AG09319 (cell line): ENCODE measurements around the gene GLRX.
"Not testable (repeated sequence)": the region's sequence is repeated elsewhere in the genome, so short reads cannot be mapped to it uniquely, and the experiment has no call there.

Source experiments
- DNase-seq: peaks from one replicate; pipeline ENCODE4 v3.0.0-alpha.2; 2010; ENCODE audit warnings: low read depth; ENCODE audit errors: extremely low read depth
- TF ChIP-seq, protein P1 (sequence below): IDR thresholded peaks from 2 replicates; pipeline ENCODE4 v1.5.1; 2011; ENCODE audit warnings: low read depth, mild to moderate bottlenecking, inconsistent platforms, low read length, moderate library complexity

The GLRX gene, protein sequence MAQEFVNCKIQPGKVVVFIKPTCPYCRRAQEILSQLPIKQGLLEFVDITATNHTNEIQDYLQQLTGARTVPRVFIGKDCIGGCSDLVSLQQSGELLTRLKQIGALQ

GRCh38 chr5:95822542-95823181 lies at the start of gene GLRX:
Gene GLRX (minus strand): TSS chr5:95822726. CDS start chr5:95822662, 64 bp downstream.
- TF ChIP-seq, protein P1, sequence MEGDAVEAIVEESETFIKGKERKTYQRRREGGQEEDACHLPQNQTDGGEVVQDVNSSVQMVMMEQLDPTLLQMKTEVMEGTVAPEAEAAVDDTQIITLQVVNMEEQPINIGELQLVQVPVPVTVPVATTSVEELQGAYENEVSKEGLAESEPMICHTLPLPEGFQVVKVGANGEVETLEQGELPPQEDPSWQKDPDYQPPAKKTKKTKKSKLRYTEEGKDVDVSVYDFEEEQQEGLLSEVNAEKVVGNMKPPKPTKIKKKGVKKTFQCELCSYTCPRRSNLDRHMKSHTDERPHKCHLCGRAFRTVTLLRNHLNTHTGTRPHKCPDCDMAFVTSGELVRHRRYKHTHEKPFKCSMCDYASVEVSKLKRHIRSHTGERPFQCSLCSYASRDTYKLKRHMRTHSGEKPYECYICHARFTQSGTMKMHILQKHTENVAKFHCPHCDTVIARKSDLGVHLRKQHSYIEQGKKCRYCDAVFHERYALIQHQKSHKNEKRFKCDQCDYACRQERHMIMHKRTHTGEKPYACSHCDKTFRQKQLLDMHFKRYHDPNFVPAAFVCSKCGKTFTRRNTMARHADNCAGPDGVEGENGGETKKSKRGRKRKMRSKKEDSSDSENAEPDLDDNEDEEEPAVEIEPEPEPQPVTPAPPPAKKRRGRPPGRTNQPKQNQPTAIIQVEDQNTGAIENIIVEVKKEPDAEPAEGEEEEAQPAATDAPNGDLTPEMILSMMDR: no peak
- DNase-seq: peak; percentile 56

DNA sequence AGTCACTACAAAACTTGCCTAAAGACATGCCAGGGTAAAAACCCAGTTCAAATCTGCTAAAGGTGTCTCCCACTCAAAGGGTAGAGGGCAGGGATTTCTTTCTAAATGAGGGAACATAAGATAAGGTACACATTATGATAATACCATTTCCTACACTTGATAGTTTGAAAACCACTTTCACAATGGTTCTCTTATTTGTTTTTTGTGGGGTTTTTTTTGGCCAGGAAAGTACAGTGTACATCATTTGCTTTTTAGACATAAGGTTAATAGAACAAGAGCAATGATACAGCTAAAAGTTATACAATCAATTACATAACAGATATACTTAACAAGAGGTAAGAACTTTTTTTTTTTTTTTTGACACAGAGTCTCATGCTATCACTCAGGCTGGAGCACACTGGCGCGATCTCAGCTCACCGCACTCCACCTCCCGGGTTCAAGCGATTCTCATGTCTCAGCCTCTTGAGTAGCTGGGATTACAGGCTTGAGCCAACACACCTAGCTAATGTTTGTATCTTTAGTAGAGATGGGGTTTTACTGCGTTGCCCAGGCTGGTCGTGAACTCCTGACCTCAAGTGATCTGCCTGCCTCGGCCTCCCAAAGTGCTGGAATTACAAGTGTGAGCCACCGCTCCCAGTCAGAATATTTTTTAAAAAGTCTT lies 48.8 kb upstream of the GLRX start:
- TF ChIP-seq, protein P1: no peak
- DNase-seq: no peak

DNA sequence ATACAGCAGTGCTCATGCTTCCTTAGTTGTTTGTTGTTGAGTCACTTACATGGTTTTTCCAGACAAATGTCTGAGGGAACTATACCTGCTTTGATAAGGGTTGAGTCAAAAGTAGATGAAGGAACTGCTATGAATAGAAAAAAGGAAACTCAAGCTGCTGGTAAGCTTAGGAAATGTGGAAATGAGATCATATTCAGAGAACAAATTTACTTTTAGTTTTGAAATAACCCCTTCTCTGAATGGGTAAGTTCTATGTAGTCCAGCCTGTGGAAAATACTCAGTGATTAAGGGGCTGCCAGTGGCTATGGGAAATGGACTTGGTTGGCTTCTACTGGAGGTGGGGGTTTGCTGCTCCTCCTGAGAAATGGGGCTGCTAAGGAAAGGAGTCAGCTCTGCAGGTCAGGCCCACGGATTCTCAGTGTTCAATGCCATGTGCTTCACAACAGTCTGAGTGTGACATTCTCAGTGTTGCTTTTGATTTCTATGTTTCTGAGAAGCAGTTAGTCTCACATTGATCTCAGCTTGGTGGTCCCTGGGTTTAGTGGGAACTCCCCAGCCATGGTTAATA lies 47.7 kb upstream of the GLRX start:
- TF ChIP-seq, protein P1: no peak
- DNase-seq: no peak

DNA sequence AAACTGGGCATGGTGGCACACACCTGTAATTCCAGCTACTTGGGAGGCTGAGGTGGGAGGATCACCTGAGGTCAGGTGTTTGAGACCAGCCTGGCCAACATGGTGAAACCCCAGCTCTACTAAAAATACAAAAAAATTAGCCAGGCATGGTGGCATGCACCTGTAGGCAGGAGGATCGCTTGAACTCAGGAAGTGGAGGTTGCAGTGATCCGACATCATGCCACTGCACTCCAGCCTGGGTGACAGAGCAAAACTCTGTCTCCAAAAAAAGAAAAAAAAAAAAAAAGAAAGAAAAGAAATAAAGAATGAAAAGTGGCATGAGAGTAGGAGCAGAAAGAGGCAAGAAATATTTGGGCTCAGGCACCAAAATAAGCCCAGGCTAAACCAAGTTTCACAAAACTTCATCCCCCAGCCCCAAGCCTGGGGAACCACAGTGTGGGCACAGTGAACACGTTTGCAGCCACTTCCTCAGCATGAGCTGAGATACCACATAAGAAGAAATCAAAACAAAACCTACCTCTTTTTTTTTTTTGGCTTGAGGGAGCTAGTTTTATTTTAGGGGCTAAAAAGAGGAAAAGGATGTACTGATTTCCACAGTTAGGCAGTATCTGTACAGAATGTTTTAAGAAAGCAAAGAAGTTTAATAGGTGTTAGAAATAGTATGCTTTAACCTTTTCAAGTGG lies 46.8 kb upstream of the GLRX start:
- not testable (repeated sequence) for DNase-seq

DNA sequence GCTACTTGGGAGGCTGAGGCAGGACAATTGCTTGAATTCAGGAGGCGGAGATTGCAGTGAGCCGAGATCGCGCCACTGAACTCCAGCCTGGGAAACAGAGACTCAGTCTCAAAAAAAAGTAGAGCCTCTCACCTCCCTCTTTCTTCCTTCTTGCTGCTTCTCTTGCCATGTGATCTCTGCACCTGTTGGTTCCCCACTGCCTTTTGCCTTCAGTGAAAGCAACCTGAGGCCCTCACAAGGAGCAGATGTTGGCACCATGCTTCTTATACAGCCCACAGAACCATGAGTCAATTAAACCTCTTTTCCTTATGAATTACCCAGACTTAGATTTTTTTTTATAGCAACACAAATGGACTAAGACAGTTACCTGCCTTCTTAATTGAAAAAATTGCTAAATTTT lies 45.6 kb upstream of the GLRX start:
- TF ChIP-seq, protein P1: no peak
- DNase-seq: no peak

GRCh38 chr5:95866435-95867040 lies 44.0 kb upstream of the GLRX start:
- TF ChIP-seq, protein P1: no peak
- no peak for DNase-seq

GRCh38 chr5:95864944-95865504 lies 42.5 kb upstream of the GLRX start:
- DNase-seq: no peak
- TF ChIP-seq, protein P1: no peak
